ENCODE results near the gene CRELD2. TPM values are rescaled to one million over a fixed set of nuclear protein-coding genes. Genes with fewer than 3 reads are reported as not detected.
"Not testable (repeated sequence)": the region's sequence is repeated elsewhere in the genome, so short reads cannot be mapped to it uniquely, and the experiment has no call there.

CRELD2 gene
- total RNA-seq, 1 donor: 13.6 TPM

- peaks cover 28% of the 10 kb centered on the region for H3K4me1 ChIP-seq (ENCODE audit: insufficient read depth, low read length)
- no peaks in the 10 kb centered on the region for H3K27me3 ChIP-seq (ENCODE audit: insufficient read depth, low read length)
- H3K4me3 ChIP-seq (ENCODE audit: low read length): no peak overlapping the region
- H3K9me3 ChIP-seq (ENCODE audit: low read depth, low read length): no peaks in the 10 kb centered on the region
Measured at GRCh38 chr22:49938565-49939136, 20.2 kb downstream of the CRELD2 start.

DNA sequence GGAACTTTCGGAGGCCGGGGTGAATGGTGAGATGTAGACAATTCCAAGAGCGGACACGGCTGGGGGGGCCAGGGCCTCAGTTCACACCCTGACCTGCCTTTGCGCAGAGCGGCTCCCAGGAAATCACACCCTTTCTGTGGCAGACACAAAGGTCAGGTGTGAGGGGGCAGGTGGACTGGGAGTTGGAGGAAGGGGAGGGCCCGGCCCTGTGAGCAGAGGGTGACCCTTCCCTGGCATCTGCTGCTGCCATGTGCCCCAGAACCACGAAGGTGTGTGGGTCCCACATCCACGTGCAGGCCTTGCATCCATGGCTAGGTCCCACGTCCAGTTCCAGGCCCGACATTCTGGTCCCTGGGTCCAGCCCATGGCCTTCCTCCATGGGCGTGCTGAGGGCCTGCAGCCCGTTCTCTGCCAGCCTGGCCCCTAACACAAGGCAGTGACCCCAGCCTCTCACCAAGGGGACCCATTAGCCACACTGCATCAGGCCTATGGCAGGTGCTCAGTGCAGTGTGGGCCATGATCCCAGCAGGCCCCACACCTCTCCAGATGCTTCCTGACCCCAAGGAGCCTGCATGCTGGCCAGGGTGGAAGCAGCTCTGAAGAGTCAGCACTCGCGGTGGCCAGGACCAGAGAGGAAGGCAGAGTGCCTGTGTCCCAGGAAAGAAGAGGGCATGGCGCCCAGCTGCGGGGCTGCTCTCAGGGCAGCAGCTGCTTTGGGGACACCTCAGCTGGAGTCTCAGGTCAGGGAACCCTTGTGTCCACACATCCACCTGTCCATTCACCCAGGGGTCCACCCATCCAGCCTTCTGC, 23.3 kb downstream of the CRELD2 start:
- no peak overlapping the region for H3K4me3 ChIP-seq (ENCODE audit: low read length)
- H3K9me3 ChIP-seq (ENCODE audit: low read depth, low read length): no peaks in the 10 kb centered on the region
- no peaks in the 10 kb centered on the region for H3K27me3 ChIP-seq (ENCODE audit: insufficient read depth, low read length)
- H3K4me1 ChIP-seq (ENCODE audit: insufficient read depth, low read length): peaks cover 23% of the 10 kb centered on the region

GRCh38 chr22:49942565-49943404, 24.4 kb downstream of the CRELD2 start:
- Histone ChIP-seq H3K4me3 (ENCODE audit: low read length) (no peak overlapping the region), H3K9me3 (ENCODE audit: low read depth, low read length) (no peaks in the 10 kb centered on the region), H3K27me3 (ENCODE audit: insufficient read depth, low read length) (no peaks in the 10 kb centered on the region), H3K4me1 (ENCODE audit: insufficient read depth, low read length) (peaks cover 13% of the 10 kb centered on the region)

- no peaks in the 10 kb centered on the region for H3K9me3 ChIP-seq (ENCODE audit: low read depth, low read length)
- H3K4me1 ChIP-seq (ENCODE audit: insufficient read depth, low read length): peaks cover 13% of the 10 kb centered on the region
- no peaks in the 10 kb centered on the region for H3K27me3 ChIP-seq (ENCODE audit: insufficient read depth, low read length)
- H3K4me3 ChIP-seq (ENCODE audit: low read length): no peak overlapping the region
Measured at GRCh38 chr22:49943405-49943765, 25.0 kb downstream of the CRELD2 start.

DNA sequence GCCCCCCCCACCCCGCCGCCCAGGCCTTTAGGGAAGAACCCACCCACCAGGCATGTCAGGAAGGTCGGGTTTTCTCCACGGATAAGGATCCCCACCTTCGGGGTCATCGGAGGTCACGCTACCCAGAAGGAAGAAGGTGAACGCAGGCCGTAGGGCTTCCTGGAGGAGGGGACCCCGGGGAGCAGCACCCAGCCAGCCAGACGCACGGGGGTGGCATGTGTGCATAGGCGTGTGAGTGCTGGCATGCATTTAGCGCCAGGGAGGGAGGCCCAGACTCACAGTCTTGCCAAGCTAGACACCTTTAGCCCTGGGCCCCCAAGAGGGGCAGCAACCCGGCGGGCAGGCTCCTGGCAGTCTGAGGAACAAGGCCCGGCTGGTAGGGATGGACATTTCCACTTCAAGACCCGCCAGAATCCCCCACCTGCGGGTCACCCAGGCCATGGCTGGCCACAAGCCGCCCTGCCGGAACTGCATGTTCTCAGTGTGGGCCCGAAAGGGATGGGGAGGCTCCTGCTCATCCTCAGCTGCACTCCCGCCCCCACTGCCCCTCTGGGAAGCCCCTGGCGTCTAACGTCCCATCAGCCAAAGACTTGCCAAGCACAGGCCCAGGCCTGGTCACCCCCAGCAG, 25.5 kb downstream of the CRELD2 start:
- Histone ChIP-seq H3K4me1 (ENCODE audit: insufficient read depth, low read length) (peaks cover 13% of the 10 kb centered on the region), H3K27me3 (ENCODE audit: insufficient read depth, low read length) (no peaks in the 10 kb centered on the region), H3K4me3 (ENCODE audit: low read length) (no peak overlapping the region), H3K9me3 (ENCODE audit: low read depth, low read length) (no peaks in the 10 kb centered on the region)

- no peaks in the 10 kb centered on the region for H3K27me3 ChIP-seq (ENCODE audit: insufficient read depth, low read length)
- H3K4me1 ChIP-seq (ENCODE audit: insufficient read depth, low read length): peaks cover 13% of the 10 kb centered on the region
- H3K4me3 ChIP-seq (ENCODE audit: low read length): no peak overlapping the region
- no peaks in the 10 kb centered on the region for H3K9me3 ChIP-seq (ENCODE audit: low read depth, low read length)
Measured at GRCh38 chr22:49944399-49944891, 26.0 kb downstream of the CRELD2 start.

- not testable (repeated sequence) for H3K9me3 ChIP-seq (ENCODE audit: low read depth, low read length); H3K4me3 ChIP-seq (ENCODE audit: low read length); H3K27me3 ChIP-seq (ENCODE audit: insufficient read depth, low read length)
- peaks cover 13% of the 10 kb centered on the region for H3K4me1 ChIP-seq (ENCODE audit: insufficient read depth, low read length)
Measured at GRCh38 chr22:49945042-49945794, 26.8 kb downstream of the CRELD2 start.

DNA sequence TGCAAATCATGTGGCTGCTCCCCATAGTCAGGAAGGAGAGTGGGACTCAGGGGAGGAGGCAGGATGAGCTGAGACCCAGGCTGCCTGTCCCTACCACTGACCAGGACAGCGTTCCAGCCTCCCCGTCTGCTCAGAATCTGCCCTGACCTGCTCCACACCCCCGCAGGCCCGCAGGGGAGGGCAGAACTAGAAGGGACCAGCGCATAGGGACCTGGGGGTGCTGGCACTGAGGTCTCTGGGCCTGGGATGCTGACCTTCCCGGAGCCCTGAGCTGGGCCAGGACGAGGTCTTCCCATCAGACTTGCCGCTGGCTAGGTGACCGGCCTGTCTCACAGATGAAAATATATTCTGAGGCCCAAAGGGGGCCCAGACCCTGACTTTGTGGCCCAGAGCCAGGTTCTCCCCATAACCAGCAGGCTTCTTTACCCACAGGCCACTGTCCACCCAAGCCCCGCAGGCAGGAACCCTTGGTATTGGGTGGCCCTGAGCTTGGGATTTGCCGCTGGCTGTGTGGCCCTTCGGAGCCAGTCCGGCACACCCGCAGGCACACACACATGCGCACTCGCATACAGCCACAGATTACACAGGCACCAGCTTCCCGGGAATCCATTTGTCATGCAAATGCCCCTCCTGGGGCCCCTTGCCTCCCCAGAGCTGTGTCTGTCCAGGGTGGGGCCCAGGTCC, 28.3 kb downstream of the CRELD2 start:
- H3K9me3 ChIP-seq (ENCODE audit: low read depth, low read length): no peaks in the 10 kb centered on the region
- peaks cover 24% of the 10 kb centered on the region for H3K4me1 ChIP-seq (ENCODE audit: insufficient read depth, low read length)
- H3K27me3 ChIP-seq (ENCODE audit: insufficient read depth, low read length): no peaks in the 10 kb centered on the region
- no peak overlapping the region for H3K4me3 ChIP-seq (ENCODE audit: low read length)

DNA sequence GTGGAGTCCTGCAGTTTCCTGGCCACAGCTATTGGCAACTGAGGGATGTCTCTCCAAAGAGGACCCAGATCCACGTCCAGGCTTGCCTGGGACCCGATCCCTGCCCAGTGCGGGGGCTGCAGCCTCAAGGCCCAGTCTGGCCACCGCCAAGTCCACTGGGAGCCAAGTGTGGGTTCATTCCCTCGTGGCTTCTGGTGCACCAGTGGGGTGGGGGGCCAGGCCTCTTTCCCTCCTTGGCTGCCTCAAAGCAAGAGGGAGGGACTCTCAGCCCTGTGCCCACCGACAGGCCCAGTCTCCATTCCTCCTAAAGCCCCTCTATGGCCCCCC, 28.8 kb downstream of the CRELD2 start:
- Histone ChIP-seq H3K27me3 (ENCODE audit: insufficient read depth, low read length) (no peaks in the 10 kb centered on the region), H3K4me1 (ENCODE audit: insufficient read depth, low read length) (peaks cover 24% of the 10 kb centered on the region), H3K4me3 (ENCODE audit: low read length) (no peak overlapping the region), H3K9me3 (ENCODE audit: low read depth, low read length) (no peaks in the 10 kb centered on the region)

DNA sequence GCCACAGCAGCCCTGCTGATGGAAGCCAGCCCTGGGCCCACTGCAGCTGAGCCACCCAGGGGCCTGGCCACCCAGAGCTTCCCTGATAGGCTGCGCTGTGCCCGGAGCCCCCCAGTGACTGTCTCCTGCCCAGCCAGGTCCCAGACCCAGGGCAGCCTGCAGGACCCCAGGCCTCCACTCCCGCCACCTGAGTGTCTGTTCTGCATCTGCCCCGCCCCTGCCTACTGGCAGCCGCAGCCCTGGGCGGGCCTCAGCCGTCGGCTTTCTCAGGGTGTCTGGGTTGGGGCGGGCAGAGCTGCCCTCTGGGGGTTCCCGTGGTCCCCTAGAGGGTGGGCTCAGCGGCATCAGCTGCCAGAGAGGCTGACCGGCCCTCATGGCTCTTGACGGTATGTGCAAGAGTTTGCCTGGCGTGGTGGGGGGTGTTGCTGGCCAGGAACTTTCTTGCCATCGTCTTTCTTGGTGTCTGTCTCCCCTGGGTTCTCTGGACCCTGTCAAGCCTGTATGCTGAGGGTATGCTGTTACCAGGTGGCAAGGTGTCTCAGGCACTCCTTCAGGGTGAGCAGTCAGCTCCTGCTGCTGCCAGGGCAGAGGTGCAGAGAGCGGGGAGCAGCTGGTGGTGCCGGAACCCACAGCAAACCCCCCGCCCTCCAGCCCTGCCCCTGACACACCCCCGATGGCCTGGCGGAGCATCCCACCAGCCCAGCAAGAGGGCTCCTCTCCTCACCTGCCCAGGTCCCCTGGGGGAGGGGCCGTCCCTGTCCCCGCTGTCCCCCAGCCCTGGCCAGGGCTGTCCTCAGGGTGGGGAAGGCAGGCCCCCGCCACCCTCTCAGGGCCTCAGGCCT, 29.9 kb downstream of the CRELD2 start:
- Histone ChIP-seq H3K27me3 (ENCODE audit: insufficient read depth, low read length) (no peaks in the 10 kb centered on the region), H3K4me3 (ENCODE audit: low read length) (no peak overlapping the region), H3K9me3 (ENCODE audit: low read depth, low read length) (no peaks in the 10 kb centered on the region), H3K4me1 (ENCODE audit: insufficient read depth, low read length) (peaks cover 34% of the 10 kb centered on the region)

GRCh38 chr22:49948958-49949913, 30.8 kb downstream of the CRELD2 start:
- Histone ChIP-seq H3K27me3 (ENCODE audit: insufficient read depth, low read length) (no peaks in the 10 kb centered on the region), H3K4me3 (ENCODE audit: low read length) (no peak overlapping the region), H3K4me1 (ENCODE audit: insufficient read depth, low read length) (peaks cover 43% of the 10 kb centered on the region), H3K9me3 (ENCODE audit: low read depth, low read length) (no peaks in the 10 kb centered on the region)

DNA sequence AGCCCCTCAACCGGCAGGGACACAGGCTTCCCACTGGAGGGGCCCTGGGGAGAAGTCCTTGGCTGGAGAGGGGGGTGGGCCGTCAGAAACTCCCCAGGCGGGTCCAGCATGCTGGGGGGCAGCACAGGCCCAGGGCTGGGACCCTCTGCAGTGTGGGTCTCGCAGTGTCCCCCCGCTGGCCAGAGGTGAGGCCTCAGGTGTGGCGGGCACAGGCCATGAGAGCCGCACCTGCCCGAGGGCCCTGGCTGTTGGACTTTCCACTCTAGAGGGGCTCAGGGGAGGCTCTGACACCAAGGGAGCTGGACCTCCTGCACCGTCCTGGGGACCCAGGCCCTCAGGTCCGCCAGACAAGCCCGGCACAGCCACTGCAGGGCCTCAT, 31.5 kb downstream of the CRELD2 start:
- no peak overlapping the region for H3K4me3 ChIP-seq (ENCODE audit: low read length)
- no peaks in the 10 kb centered on the region for H3K27me3 ChIP-seq (ENCODE audit: insufficient read depth, low read length)
- H3K9me3 ChIP-seq (ENCODE audit: low read depth, low read length): no peaks in the 10 kb centered on the region
- H3K4me1 ChIP-seq (ENCODE audit: insufficient read depth, low read length): peaks cover 43% of the 10 kb centered on the region

All from mononuclear cell (primary cell).